ENCODE data around the gene CHCHD6.

CHCHD6 gene

GRCh38 chr3:126817781-126818180, 113.7 kb downstream of the CHCHD6 start:
- no peak overlapping the region for H3K27ac ChIP-seq
- TF ChIP-seq CTCF (IDR thresholded peaks at IDR 0.05) (no peak), ZFX (IDR thresholded peaks at IDR 0.05; ENCODE audit: borderline replicate concordance) (no peak)

GRCh38 chr3:126818400-126819095, 114.5 kb downstream of the CHCHD6 start:
- H3K27ac ChIP-seq = no peak overlapping the region
- no peak for TF ChIP-seq ZFX (IDR thresholded peaks at IDR 0.05; ENCODE audit: borderline replicate concordance)
- TF ChIP-seq CTCF (IDR thresholded peaks at IDR 0.05) = no peak

GRCh38 chr3:126826693-126827092, 122.7 kb downstream of the CHCHD6 start:
- TF ChIP-seq CTCF (IDR thresholded peaks at IDR 0.05) (no peak), ZFX (IDR thresholded peaks at IDR 0.05; ENCODE audit: borderline replicate concordance) (no peak)
- H3K27ac ChIP-seq = no peak overlapping the region

GRCh38 chr3:126827121-126827520, 123.1 kb downstream of the CHCHD6 start:
- no peak overlapping the region for H3K27ac ChIP-seq
- TF ChIP-seq ZFX (IDR thresholded peaks at IDR 0.05; ENCODE audit: borderline replicate concordance) (no peak), CTCF (IDR thresholded peaks at IDR 0.05) (no peak)

- H3K27ac ChIP-seq = no peak overlapping the region
- no peak for TF ChIP-seq CTCF (IDR thresholded peaks at IDR 0.05)
- TF ChIP-seq ZFX (IDR thresholded peaks at IDR 0.05; ENCODE audit: borderline replicate concordance) = no peak
Measured at GRCh38 chr3:126828306-126828705, 124.3 kb downstream of the CHCHD6 start.

- TF ChIP-seq ZFX (IDR thresholded peaks at IDR 0.05; ENCODE audit: borderline replicate concordance) = no peak
- no peak for TF ChIP-seq CTCF (IDR thresholded peaks at IDR 0.05)
Measured at GRCh38 chr3:126832933-126833332, 128.9 kb downstream of the CHCHD6 start.

GRCh38 chr3:126834596-126835471, 130.8 kb downstream of the CHCHD6 start:
- no peak overlapping the region for H3K27ac ChIP-seq
- TF ChIP-seq ZFX (IDR thresholded peaks at IDR 0.05; ENCODE audit: borderline replicate concordance) (no peak), CTCF (IDR thresholded peaks at IDR 0.05) (no peak)

More at GRCh38 chr3:126832933-126833332, 128.9 kb downstream of the CHCHD6 start:
- H3K27ac ChIP-seq = no peak overlapping the region
